IMR-90 (cell line): ENCODE measurements around the gene FNDC3B. TPM values are rescaled to one million over a fixed set of nuclear protein-coding genes. Genes with fewer than 3 reads are reported as not detected.

Experiments used
- ATAC-seq: fragments of 200-7000 bp; cut with Tn5 transposase; 2 replicates; pipeline ENCODE4 v1.9.1; 2020; ENCODE audit warnings: low read depth, mild to moderate bottlenecking, moderate library complexity
- Bru-seq: library from RNA; stranded (reverse); fragments of 400-500 nt; gene quantifications from one replicate; lab custom pipeline; 2021; lab: Mats Ljungman, UMichigan
- BruChase-seq, 2 experiments: library from RNA; stranded (reverse); fragments of 400-500 nt; gene quantifications; one replicate each; lab custom pipeline; 2021; lab: Mats Ljungman, UMichigan
- BruUV-seq: library from RNA; stranded (reverse); fragments of 400-500 nt; replicated peaks from 2 replicates; lab custom pipeline; 2021; lab: Mats Ljungman, UMichigan
- CTCF ChIA-PET: fragments of 300-600 bp; formaldehyde crosslinking; extraction: SDS; loops from one replicate; lab custom pipeline; 2021; ENCODE audit warnings: antibody characterized with exemption; lab: Yijun Ruan, JAX
- POLR2A ChIA-PET: fragments of 300-600 bp; sonication (Branson Sonifier 250); formaldehyde crosslinking; loops from one replicate; lab custom pipeline; 2022; ENCODE audit warnings: antibody characterized with exemption; ENCODE audit not compliant: unreplicated experiment; lab: Charles Lee
- DNase-seq: peaks from one replicate; pipeline ENCODE4 v3.0.0; 2013
- H2AFZ ChIP-seq: replicated peaks from 2 replicates; pipeline ENCODE3; 2013; ENCODE audit warnings: low read length, mild to moderate bottlenecking; ENCODE audit not compliant: poor library complexity
- H2AK5ac ChIP-seq: 2 replicates; pipeline ENCODE4 v1.6.1; 2013; ENCODE audit warnings: low read depth, low read length, inconsistent platforms
- H2AK9ac ChIP-seq: replicated peaks from 2 replicates; pipeline ENCODE3; 2013; ENCODE audit warnings: mild to moderate bottlenecking, low read depth, low read length, moderate library complexity; ENCODE audit not compliant: poor library complexity
- H2BK120ac ChIP-seq: 2 replicates; pipeline ENCODE4 v1.6.1; 2013; ENCODE audit warnings: low read depth, low read length, inconsistent platforms
- H2BK15ac ChIP-seq: 3 replicates; pipeline ENCODE4 v1.6.1; 2013; ENCODE audit warnings: low read depth, low read length, inconsistent platforms
- H2BK20ac ChIP-seq: 2 replicates; pipeline ENCODE4 v1.6.1; 2013; ENCODE audit warnings: low read depth, mild to moderate bottlenecking, inconsistent platforms, low read length, moderate library complexity
- H2BK5ac ChIP-seq: 2 replicates; pipeline ENCODE4 v1.6.1; 2013; ENCODE audit warnings: mild to moderate bottlenecking, low read depth, low read length, inconsistent platforms; ENCODE audit not compliant: poor library complexity, severe bottlenecking
- H3K14ac ChIP-seq: replicated peaks from 2 replicates; pipeline ENCODE4 v1.6.1; 2013; ENCODE audit warnings: low read depth, low read length, inconsistent platforms
- H3K18ac ChIP-seq: 2 replicates; pipeline ENCODE4 v1.6.1; 2013; ENCODE audit warnings: low read depth, low read length, control low read depth
- H3K23ac ChIP-seq: 2 replicates; pipeline ENCODE4 v1.6.1; 2013; ENCODE audit warnings: low read depth, low read length, inconsistent platforms
- H3K27ac ChIP-seq: 2 replicates; pipeline ENCODE4 v1.5.1; 2013; ENCODE audit warnings: mild to moderate bottlenecking, control low read depth, low read length; ENCODE audit not compliant: insufficient read depth
- H3K27me3 ChIP-seq: 2 replicates; pipeline ENCODE4 v1.6.1; 2013; ENCODE audit warnings: low read length; ENCODE audit not compliant: control insufficient read depth, insufficient read depth
- H3K36me3 ChIP-seq: 2 replicates; pipeline ENCODE4 v1.6.1; 2013; ENCODE audit warnings: low read length, mixed read lengths; ENCODE audit not compliant: control insufficient read depth, insufficient read depth
- H3K4ac ChIP-seq: 2 replicates; pipeline ENCODE4 v1.6.1; 2013; ENCODE audit warnings: low read depth, low read length, inconsistent platforms
- H3K4me1 ChIP-seq: 2 replicates; pipeline ENCODE4 v1.6.1; 2013; ENCODE audit warnings: low read length, mixed read lengths; ENCODE audit not compliant: control insufficient read depth, insufficient read depth
- H3K4me2 ChIP-seq: 2 replicates; pipeline ENCODE4 v1.6.1; 2013; ENCODE audit warnings: low read depth, mild to moderate bottlenecking, control low read depth, low read length, moderate library complexity
- H3K4me3 ChIP-seq: 2 replicates; pipeline ENCODE4 v1.5.1; 2013; ENCODE audit warnings: low read depth, mild to moderate bottlenecking, control low read depth, low read length, moderate library complexity; ENCODE audit not compliant: insufficient read depth
- H3K56ac ChIP-seq: 2 replicates; pipeline ENCODE4 v1.6.1; 2013; ENCODE audit warnings: low read length, inconsistent platforms; ENCODE audit not compliant: insufficient read depth; ENCODE audit errors: extremely low read depth
- H3K79me1 ChIP-seq, 2 experiments: 2 replicates each; pipeline ENCODE4 v1.6.1; 2013; ENCODE audit warnings: low read length in 2 of 2, inconsistent platforms in 1 of 2, low read depth in 1 of 2
- H3K9ac ChIP-seq: 2 replicates; pipeline ENCODE4 v1.6.1; 2013; ENCODE audit warnings: low read depth, low read length, control low read depth
- H3K9me1 ChIP-seq: 2 replicates; pipeline ENCODE4 v1.6.1; 2013; ENCODE audit warnings: low read length, inconsistent platforms; ENCODE audit not compliant: insufficient read depth
- H3K9me3 ChIP-seq: 2 replicates; pipeline ENCODE4 v1.6.1; 2013; ENCODE audit warnings: low read length; ENCODE audit not compliant: control insufficient read depth, insufficient read depth
- H4K20me1 ChIP-seq: 2 replicates; pipeline ENCODE4 v1.6.1; 2013; ENCODE audit warnings: low read length, inconsistent platforms; ENCODE audit not compliant: insufficient read depth
- H4K5ac ChIP-seq: 2 replicates; pipeline ENCODE4 v1.6.1; 2013; ENCODE audit warnings: mild to moderate bottlenecking, low read depth, low read length, control low read depth
- H4K8ac ChIP-seq, 2 experiments: 2 replicates each; pipeline ENCODE4 v1.6.1; 2013; ENCODE audit warnings: low read depth in 2 of 2, low read length in 2 of 2, control low read depth in 1 of 2, inconsistent platforms in 1 of 2
- H4K91ac ChIP-seq: 2 replicates; pipeline ENCODE4 v1.6.1; 2013; ENCODE audit warnings: low read depth, low read length, inconsistent platforms; ENCODE audit not compliant: insufficient read depth
- BHLHE40 ChIP-seq: fragments of 150-350 bp; IDR thresholded peaks from 2 replicates; pipeline ENCODE4 v1.6.1; 2016; ENCODE audit warnings: mild to moderate bottlenecking, low read depth, low read length
- CEBPB ChIP-seq: IDR thresholded peaks from 2 replicates; pipeline ENCODE4 v1.6.1; 2012; ENCODE audit warnings: low read depth, low read length, improper control_type of control experiment
- CTCF ChIP-seq: conservative IDR thresholded peaks from 2 replicates; pipeline ENCODE4 v1.5.1; 2012; ENCODE audit warnings: mild to moderate bottlenecking, low read depth, low read length, improper control_type of control experiment
- ELK1 ChIP-seq: fragments of 150-350 bp; IDR thresholded peaks from 2 replicates; pipeline ENCODE4 v1.6.1; 2016; ENCODE audit warnings: low read depth, mild to moderate bottlenecking, low read length, moderate library complexity, borderline replicate concordance
- MAFK ChIP-seq: IDR thresholded peaks from 2 replicates; pipeline ENCODE4 v1.6.1; 2012; ENCODE audit warnings: low read depth, low read length, improper control_type of control experiment
- MAZ ChIP-seq: IDR thresholded peaks from 2 replicates; pipeline ENCODE4 v1.6.1; 2012; ENCODE audit warnings: low read depth, mild to moderate bottlenecking, low read length, improper control_type of control experiment, moderate library complexity, borderline replicate concordance
- MXI1 ChIP-seq: IDR thresholded peaks from 2 replicates; pipeline ENCODE4 v1.6.1; 2012; ENCODE audit warnings: low read depth, mild to moderate bottlenecking, low read length, moderate library complexity, borderline replicate concordance
- NFE2L2 ChIP-seq: fragments of 150-350 bp; IDR thresholded peaks from 2 replicates; pipeline ENCODE4 v1.6.1; 2016; ENCODE audit warnings: low read depth, mild to moderate bottlenecking, low read length
- RAD21 ChIP-seq: IDR thresholded peaks from 2 replicates; pipeline ENCODE4 v1.6.1; 2012; ENCODE audit warnings: low read length, improper control_type of control experiment
- RCOR1 ChIP-seq: IDR thresholded peaks from 2 replicates; pipeline ENCODE4 v1.6.1; 2012; ENCODE audit warnings: mild to moderate bottlenecking, low read length, improper control_type of control experiment; ENCODE audit not compliant: insufficient replicate concordance
- RFX5 ChIP-seq: IDR thresholded peaks from 2 replicates; pipeline ENCODE4 v1.8.0; 2012; ENCODE audit warnings: low read depth, mild to moderate bottlenecking, low read length, moderate library complexity
- SMC3 ChIP-seq: fragments of 150-350 bp; IDR thresholded peaks from 2 replicates; pipeline ENCODE4 v1.6.1; 2016; ENCODE audit warnings: low read depth, mild to moderate bottlenecking, antibody characterized with exemption, low read length, moderate library complexity
- WGBS, 2 experiments: methylation state at CpG; one replicate each; pipeline versions ENCODE4 v1.1.5 to v1.1.7; 2013; ENCODE audit warnings: missing lambda C conversion rate in 2 of 2; ENCODE audit not compliant: insufficient read length in 1 of 2; ENCODE audit errors: extremely low coverage in 2 of 2; 5-methylcytosine and 5-hydroxymethylcytosine counted together
- dilution Hi-C: fragments of 300-500 bp; cut with HindIII; formaldehyde crosslinking; loops from one replicate; pipeline ENCODE4 v1.14.3; 2018; ENCODE audit warnings: low sequenced_read_pairs; ENCODE audit not compliant: unreplicated experiment
- in situ Hi-C: fragments of 300-500 bp; cut with MboI; formaldehyde crosslinking; loops from 3 replicates; pipeline ENCODE4 v1.14.3; 2019; ENCODE audit warnings: low sequenced_read_pairs, inconsistent platforms, mixed read lengths
- intact Hi-C: fragments of 100-400 bp; cut with micrococcal nuclease; formaldehyde crosslinking; loops from 2 replicates; pipeline ENCODE4 v1.10.0; 2022
- long read RNA-seq: library from polyadenylated mRNA; unstranded; transcript quantifications from one replicate; pipeline ENCODE4 v2.0.0, GENCODE V29; 2021; ENCODE audit not compliant: unreplicated experiment
- polyA plus RNA-seq, 3 experiments: library from polyadenylated mRNA; depleted of rRNA; stranded (reverse); fragments of >200 nt; gene quantifications; 2 replicates each; pipeline ENCODE4 v1.2.3, GENCODE V29; 2012; ENCODE audit warnings: low replicate concordance in 1 of 3
- total RNA-seq: library from RNA; depleted of rRNA; stranded (reverse); fragments of >200 nt; gene quantifications from 2 replicates; pipeline ENCODE4 v1.2.3, GENCODE V29; 2012; rRNA removed

The FNDC3B gene
- 128 and 150 TPM in 2 replicates for total RNA-seq
- polyA plus RNA-seq (2012; rRNA removed), result 22.0 and 23.9 TPM in 2 replicates
- 10.0 and 11.3 TPM in 2 replicates for polyA plus RNA-seq (2012; cell fraction: cytosol; rRNA removed)
- polyA plus RNA-seq (2012; cell fraction: nucleus; rRNA removed; ENCODE audit: low replicate concordance), result 7.1 and 33.5 TPM in 2 replicates
- percentile 99 among the genes with signal in this experiment for Bru-seq, nascent RNA
- BruChase-seq, experiment 1, labeled RNA remaining after a 6-hour chase, result percentile 96 among the genes with signal in this experiment
- BruChase-seq, experiment 2, labeled RNA remaining after a 2-hour chase, result percentile 97 among the genes with signal in this experiment
- long read RNA-seq, full-length matches to known transcripts, result 53 of 181 reads
- long read RNA-seq, partial matches to known transcripts, result 102 of 181 reads
- long read RNA-seq, other reads (novel, unspliced or antisense), result 26 of 181 reads

- Histone ChIP-seq H4K91ac (peak within 1 kb of the TSS; percentile 77), H3K9me1 (peaks cover 3% of the 10 kb centered on the region; the same call in 1 of the 2 replicates), H3K56ac (peak within 1 kb of the TSS; percentile 96), H3K4me2 (peak within 1 kb of the TSS; percentile 77), H3K4me3 (peak within 1 kb of the TSS; percentile 63), H3K18ac (peak within 1 kb of the TSS; percentile 46), H3K4ac (peak within 1 kb of the TSS; percentile 88), H2AK5ac (peak within 1 kb of the TSS; percentile 56), H2BK5ac (peak within 1 kb of the TSS; percentile 65), H3K36me3 (0 out of 2 replicates have a peak, but pooled peaks cover 2% of the 10 kb centered on the region), H3K23ac (peak within 1 kb of the TSS; percentile 68), H2BK120ac (peak within 1 kb of the TSS; percentile 81), H4K20me1 (peaks cover 24% of the 10 kb centered on the region), H4K5ac (peak within 1 kb of the TSS; percentile 51), H3K79me1 (peaks cover 0 to 11% of the 10 kb centered on the region in 2 experiments; a peak in 2 of 4 replicates), H3K9ac (peak within 1 kb of the TSS; percentile 96), H2AK9ac (peak within 1 kb of the TSS; percentile 98), H3K14ac (peak within 1 kb of the TSS; percentile 93), H3K27me3 (no peaks in the 10 kb centered on the region), H2BK15ac (peak within 1 kb of the TSS; percentile 95; the same call in 2 of the 3 replicates), H4K8ac (peak within 1 kb of the TSS; percentile 71 to 72), H3K9me3 (no peaks in the 10 kb centered on the region), H3K27ac (peak within 1 kb of the TSS; percentile 72), H3K4me1 (no peaks in the 10 kb centered on the region; the same call in 1 of the 2 replicates), H2AFZ (peak within 1 kb of the TSS; percentile 90), H2BK20ac (peak within 1 kb of the TSS; percentile 73; the same call in 1 of the 2 replicates)
- DNase-seq (peak; percentile 95), ATAC-seq (peak; percentile 66)
- intact Hi-C loops (loop anchor here (1.0 to 10.0 kb wide), 5 partner anchors 65 to 393 kb away; no protein-coding TSS in a partner anchor), in situ Hi-C loops (no loop called here), dilution Hi-C loops (no loop called here)
- WGBS, 2 experiments, result 0% methylated on average over 17 of the region's 59 CpGs; no CpG with 5 or more reads in 1 of the 2 experiments
- BruUV-seq, result no TSS peak
- ChIA-PET CTCF (interaction anchor here (0.6 to 1.2 kb wide), 2 partner anchors 139 to 393 kb away, joined by 3 to 4 read pairs; no protein-coding TSS in a partner anchor), POLR2A (interaction anchor here (0.6 to 1.4 kb wide), 3 partner anchors 37 to 230 kb away, joined by 3 to 11 read pairs (median 3); partner anchors contain the start of gene PLD1)
- TF ChIP-seq MAZ (peak; percentile 32; the same call in 1 of the 2 replicates), CEBPB (no peak), BHLHE40 (no peak), SMC3 (peak; percentile 33), CTCF (no peak), RFX5 (no peak), ELK1 (no peak), RAD21 (peak; percentile 34), NFE2L2 (0 out of 2 replicates have a peak, but pooled peaks have one; percentile 34), RCOR1 (no peak), MXI1 (peak; percentile 63; the same call in 1 of the 2 replicates), MAFK (peak; percentile 88)
Observed at GRCh38 chr3:172039436-172040077, at the start of gene FNDC3B. FNDC3B (plus strand) TSS chr3:172039578; CDS start chr3:172112480, 72,902 bp downstream.
